Measurements from ENCODE around the gene MACROD2. TPM values are rescaled to one million over a fixed set of nuclear protein-coding genes. Genes with fewer than 3 reads are reported as not detected.

The MACROD2 gene
- total RNA-seq, 2 donors from 2014 or later = 0.94 to 10.4 TPM

DNA sequence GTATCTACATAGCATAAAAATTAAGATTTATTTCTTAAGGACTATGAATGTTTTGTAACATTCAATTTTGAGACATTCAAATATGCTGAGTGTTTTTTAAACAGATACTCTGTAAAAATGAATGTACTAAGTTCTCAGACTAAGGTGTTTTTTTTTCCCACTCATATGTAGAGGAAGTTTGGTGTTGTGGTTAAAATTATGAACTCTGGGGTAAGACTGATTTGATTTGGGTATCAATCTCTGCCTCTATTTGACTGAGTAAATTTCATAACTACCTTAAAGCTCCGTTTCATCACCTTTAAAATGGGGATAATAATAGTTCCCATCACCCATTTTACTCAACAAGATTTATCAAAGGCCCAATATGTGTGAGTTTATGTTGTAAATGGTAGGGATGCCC is 728.7 kb downstream of the MACROD2 start:
- TF ChIP-seq, protein P1, sequence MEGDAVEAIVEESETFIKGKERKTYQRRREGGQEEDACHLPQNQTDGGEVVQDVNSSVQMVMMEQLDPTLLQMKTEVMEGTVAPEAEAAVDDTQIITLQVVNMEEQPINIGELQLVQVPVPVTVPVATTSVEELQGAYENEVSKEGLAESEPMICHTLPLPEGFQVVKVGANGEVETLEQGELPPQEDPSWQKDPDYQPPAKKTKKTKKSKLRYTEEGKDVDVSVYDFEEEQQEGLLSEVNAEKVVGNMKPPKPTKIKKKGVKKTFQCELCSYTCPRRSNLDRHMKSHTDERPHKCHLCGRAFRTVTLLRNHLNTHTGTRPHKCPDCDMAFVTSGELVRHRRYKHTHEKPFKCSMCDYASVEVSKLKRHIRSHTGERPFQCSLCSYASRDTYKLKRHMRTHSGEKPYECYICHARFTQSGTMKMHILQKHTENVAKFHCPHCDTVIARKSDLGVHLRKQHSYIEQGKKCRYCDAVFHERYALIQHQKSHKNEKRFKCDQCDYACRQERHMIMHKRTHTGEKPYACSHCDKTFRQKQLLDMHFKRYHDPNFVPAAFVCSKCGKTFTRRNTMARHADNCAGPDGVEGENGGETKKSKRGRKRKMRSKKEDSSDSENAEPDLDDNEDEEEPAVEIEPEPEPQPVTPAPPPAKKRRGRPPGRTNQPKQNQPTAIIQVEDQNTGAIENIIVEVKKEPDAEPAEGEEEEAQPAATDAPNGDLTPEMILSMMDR (IDR thresholded peaks at IDR 0.05) = no peak
- Histone ChIP-seq H3K4me1 (no peaks in the 10 kb centered on the region), H3K27me3 (no peaks in the 10 kb centered on the region), H3K4me3 (no peak overlapping the region), H3K27ac (no peak overlapping the region), H3K36me3 (no peaks in the 10 kb centered on the region), H3K9me3 (no peaks in the 10 kb centered on the region)
- no peak for DNase-seq (ENCODE audit: low spot score)

GRCh38 chr20:14724468-14724867 is 729.2 kb downstream of the MACROD2 start:
- Histone ChIP-seq H3K9me3 (no peaks in the 10 kb centered on the region), H3K4me3 (no peak overlapping the region), H3K4me1 (no peaks in the 10 kb centered on the region), H3K27me3 (no peaks in the 10 kb centered on the region), H3K36me3 (no peaks in the 10 kb centered on the region), H3K27ac (no peak overlapping the region)
- TF ChIP-seq, protein P1 (IDR thresholded peaks at IDR 0.05) = no peak
- no peak for DNase-seq (ENCODE audit: low spot score)

DNA sequence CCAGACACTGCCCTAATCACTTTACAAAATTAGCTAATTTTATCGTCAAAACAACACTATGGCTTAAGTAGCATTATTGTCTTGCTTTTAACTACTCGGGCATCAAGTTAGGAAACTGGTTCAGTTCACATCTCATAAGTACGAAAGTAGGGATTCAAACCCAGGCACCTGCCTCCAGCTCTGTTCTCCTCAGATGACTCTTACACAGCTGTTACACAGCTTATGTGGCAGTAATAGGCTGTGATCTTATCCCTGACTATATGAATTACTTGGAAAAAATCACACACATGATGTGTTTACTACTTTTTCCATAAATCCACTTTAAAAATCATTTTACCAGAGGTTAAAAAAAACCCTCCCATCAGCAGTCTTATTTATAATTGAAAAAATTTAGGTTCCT is 731.3 kb downstream of the MACROD2 start:
- no peak for DNase-seq (ENCODE audit: low spot score)
- no peaks in the 10 kb centered on the region for H3K4me1 ChIP-seq
- H3K27ac ChIP-seq = no peak overlapping the region
- H3K4me3 ChIP-seq = no peak overlapping the region
- H3K9me3 ChIP-seq = no peaks in the 10 kb centered on the region
- no peaks in the 10 kb centered on the region for H3K36me3 ChIP-seq
- TF ChIP-seq, protein P1 (IDR thresholded peaks at IDR 0.05) = no peak
- no peaks in the 10 kb centered on the region for H3K27me3 ChIP-seq

DNA sequence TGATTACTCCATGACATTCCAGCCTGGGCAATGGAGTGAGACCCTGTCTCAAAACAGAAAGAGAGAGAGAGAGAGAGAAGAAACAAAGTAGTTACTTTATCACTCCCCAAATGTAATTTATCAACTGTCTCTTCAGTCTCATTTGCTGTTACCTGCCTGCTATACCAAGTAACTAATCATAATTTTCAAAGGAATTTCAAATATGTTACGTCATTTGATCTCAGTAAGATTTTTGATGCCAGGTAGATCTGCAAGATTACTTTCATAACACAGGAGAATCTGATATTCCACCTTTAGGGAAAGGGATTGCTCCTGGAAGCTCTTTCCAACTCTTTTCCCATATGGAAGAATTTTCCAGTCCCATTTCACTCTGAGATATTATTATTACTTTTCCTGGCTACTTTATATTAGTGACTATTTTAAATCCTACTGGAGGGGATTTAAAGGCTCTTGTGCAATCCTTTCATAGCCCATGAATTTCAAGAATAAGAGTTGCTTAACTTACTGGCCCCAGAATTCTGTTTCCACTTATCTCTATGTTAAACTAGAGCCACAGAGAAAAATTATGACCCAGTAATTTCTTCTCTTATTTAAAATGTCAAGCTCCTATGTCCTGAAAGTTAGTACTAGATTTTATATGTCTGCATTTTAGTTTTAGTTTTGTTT is 732.3 kb downstream of the MACROD2 start:
- Histone ChIP-seq H3K27me3 (no peaks in the 10 kb centered on the region), H3K9me3 (no peaks in the 10 kb centered on the region), H3K27ac (no peak overlapping the region), H3K36me3 (no peaks in the 10 kb centered on the region), H3K4me3 (no peak overlapping the region), H3K4me1 (no peaks in the 10 kb centered on the region)
- TF ChIP-seq, protein P1 (IDR thresholded peaks at IDR 0.05) = no peak
- DNase-seq (ENCODE audit: low spot score) = no peak

DNA sequence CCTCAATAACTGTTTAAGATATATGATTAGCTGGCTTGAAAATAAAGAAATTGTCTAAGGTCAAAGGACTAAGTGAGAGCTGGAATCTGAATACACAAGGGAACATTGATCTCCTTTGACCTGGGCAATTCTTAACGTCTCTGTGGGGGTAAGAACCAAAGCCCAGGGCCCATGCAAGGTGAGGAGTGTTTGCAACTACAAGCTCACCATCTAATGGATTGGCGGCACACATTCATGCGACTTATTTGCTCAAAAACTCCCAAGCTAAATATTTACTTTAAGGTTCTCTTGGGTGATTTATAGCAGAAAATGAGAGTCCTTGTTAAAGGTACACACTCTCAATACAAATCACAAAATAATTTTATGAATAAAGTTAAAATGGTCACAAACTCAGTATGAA is 734.1 kb downstream of the MACROD2 start:
- Histone ChIP-seq H3K4me1 (no peaks in the 10 kb centered on the region), H3K36me3 (no peaks in the 10 kb centered on the region), H3K9me3 (peaks cover 0 to under 1% of the 10 kb centered on the region in 2 donors)

More for the DNA sequence above, 734.1 kb downstream of the MACROD2 start:
- TF ChIP-seq, protein P1 (IDR thresholded peaks at IDR 0.05) = no peak
- no peak for DNase-seq (ENCODE audit: low spot score)
- Histone ChIP-seq H3K27ac (no peak overlapping the region), H3K27me3 (no peaks in the 10 kb centered on the region), H3K4me3 (no peak overlapping the region)

All from right atrium auricular region (tissue), 2 donors.